ENCODE measurements around the gene MYH14.

DNA sequence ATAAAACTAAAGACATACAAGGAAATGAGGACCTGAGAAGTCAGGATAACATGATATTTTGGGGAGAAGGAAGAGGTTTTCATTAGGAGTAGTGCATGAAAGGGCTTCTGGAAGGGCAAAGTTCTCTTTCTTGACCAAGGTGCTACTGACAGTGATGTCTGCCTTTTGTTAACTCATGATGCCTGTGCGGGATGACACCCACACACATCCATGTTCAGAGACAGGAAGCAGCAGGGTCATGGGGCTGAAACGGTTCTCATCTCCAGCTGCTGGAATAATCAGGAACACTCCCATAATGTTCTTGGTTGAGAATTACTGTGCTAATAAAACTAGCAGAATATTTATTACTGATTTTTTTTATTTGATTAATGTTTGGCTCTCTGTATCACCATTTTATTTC is 96.6 kb downstream of the MYH14 start:
- TF ChIP-seq PRDM10 (CRISPR knock-in tag; IDR thresholded peaks at IDR 0.05; ENCODE audit: low read depth) = no peak
- TF ChIP-seq SRF (IDR thresholded peaks at IDR 0.05; ENCODE audit: low read depth, low read length) = no peak
- no peak for TF ChIP-seq EP300 (IDR thresholded peaks at IDR 0.05; ENCODE audit: low read depth in 2 of 2, low read length in 2 of 2)
- TF ChIP-seq EP300 (CRISPR knock-in tag; IDR thresholded peaks at IDR 0.05; ENCODE audit: borderline replicate concordance) = no peak
- TF ChIP-seq SRSF1 (optimal IDR thresholded peaks at IDR 0.05; ENCODE audit: low read depth, low read length) = no peak
- TF ChIP-seq NKX3-1 (CRISPR knock-in tag; IDR thresholded peaks at IDR 0.05) = no peak
- no peak for TF ChIP-seq SMC3 (IDR thresholded peaks at IDR 0.05; ENCODE audit: low read length)
- TF ChIP-seq TGIF2 (CRISPR knock-in tag; IDR thresholded peaks at IDR 0.05) = no peak
- TF ChIP-seq ZNF296 (CRISPR knock-in tag; conservative IDR thresholded peaks at IDR 0.05) = no peak
- no peak for TF ChIP-seq ZNF530 (CRISPR knock-in tag; IDR thresholded peaks at IDR 0.05; ENCODE audit: low read depth)
- TF ChIP-seq, protein P1, sequence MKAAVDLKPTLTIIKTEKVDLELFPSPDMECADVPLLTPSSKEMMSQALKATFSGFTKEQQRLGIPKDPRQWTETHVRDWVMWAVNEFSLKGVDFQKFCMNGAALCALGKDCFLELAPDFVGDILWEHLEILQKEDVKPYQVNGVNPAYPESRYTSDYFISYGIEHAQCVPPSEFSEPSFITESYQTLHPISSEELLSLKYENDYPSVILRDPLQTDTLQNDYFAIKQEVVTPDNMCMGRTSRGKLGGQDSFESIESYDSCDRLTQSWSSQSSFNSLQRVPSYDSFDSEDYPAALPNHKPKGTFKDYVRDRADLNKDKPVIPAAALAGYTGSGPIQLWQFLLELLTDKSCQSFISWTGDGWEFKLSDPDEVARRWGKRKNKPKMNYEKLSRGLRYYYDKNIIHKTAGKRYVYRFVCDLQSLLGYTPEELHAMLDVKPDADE (CRISPR knock-in tag; IDR thresholded peaks at IDR 0.05) = no peak
- TF ChIP-seq, protein P2, sequence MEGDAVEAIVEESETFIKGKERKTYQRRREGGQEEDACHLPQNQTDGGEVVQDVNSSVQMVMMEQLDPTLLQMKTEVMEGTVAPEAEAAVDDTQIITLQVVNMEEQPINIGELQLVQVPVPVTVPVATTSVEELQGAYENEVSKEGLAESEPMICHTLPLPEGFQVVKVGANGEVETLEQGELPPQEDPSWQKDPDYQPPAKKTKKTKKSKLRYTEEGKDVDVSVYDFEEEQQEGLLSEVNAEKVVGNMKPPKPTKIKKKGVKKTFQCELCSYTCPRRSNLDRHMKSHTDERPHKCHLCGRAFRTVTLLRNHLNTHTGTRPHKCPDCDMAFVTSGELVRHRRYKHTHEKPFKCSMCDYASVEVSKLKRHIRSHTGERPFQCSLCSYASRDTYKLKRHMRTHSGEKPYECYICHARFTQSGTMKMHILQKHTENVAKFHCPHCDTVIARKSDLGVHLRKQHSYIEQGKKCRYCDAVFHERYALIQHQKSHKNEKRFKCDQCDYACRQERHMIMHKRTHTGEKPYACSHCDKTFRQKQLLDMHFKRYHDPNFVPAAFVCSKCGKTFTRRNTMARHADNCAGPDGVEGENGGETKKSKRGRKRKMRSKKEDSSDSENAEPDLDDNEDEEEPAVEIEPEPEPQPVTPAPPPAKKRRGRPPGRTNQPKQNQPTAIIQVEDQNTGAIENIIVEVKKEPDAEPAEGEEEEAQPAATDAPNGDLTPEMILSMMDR (CRISPR knock-in tag; IDR thresholded peaks at IDR 0.05) = no peak
- no peak for TF ChIP-seq MLLT10 (CRISPR knock-in tag; IDR thresholded peaks at IDR 0.05)
- TF ChIP-seq, protein P3, sequence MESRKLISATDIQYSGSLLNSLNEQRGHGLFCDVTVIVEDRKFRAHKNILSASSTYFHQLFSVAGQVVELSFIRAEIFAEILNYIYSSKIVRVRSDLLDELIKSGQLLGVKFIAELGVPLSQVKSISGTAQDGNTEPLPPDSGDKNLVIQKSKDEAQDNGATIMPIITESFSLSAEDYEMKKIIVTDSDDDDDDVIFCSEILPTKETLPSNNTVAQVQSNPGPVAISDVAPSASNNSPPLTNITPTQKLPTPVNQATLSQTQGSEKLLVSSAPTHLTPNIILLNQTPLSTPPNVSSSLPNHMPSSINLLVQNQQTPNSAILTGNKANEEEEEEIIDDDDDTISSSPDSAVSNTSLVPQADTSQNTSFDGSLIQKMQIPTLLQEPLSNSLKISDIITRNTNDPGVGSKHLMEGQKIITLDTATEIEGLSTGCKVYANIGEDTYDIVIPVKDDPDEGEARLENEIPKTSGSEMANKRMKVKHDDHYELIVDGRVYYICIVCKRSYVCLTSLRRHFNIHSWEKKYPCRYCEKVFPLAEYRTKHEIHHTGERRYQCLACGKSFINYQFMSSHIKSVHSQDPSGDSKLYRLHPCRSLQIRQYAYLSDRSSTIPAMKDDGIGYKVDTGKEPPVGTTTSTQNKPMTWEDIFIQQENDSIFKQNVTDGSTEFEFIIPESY (CRISPR knock-in tag; IDR thresholded peaks at IDR 0.05) = no peak
